Measurements from ENCODE around the gene SLC25A43.
A peak's percentile ranks its signal among the peaks of the same experiment; 100 is the strongest.
"Not testable (repeated sequence)": the region's sequence is repeated elsewhere in the genome, so short reads cannot be mapped to it uniquely, and the experiment has no call there.

SLC25A43 gene

DNA sequence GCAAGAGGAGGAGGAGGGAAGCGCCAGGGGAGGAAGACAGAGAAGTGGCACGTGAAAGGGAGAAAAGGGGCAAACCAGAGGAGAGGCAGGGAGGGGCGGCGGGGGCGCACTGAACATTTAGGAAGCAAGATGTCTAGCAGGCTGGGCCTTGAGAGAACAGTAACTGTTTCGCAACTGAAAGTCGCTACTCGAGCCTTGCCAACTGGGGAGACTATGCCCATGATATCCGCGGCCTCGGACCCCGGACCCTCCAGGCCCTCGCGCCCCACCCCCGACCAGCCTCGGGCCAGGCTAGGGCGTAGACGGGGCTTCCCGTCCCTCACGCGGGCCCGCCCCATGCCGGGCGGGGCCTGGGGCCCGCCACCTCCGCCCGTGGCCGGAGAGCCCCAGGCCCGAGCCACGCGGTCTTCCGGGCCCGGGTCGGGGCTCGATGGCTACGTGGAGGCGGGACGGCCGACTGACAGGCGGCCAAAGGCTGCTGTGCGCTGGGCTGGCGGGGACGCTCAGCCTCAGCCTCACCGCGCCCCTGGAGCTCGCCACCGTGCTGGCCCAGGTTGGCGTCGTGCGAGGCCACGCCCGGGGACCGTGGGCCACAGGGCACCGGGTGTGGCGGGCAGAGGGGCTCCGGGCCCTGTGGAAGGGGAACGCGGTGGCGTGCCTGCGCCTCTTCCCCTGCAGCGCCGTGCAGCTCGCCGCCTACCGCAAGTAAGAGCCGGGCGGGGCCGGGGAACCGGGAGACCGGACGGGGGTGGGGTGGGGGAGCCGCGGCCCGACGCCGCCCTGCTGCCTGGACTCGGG is at the start of gene SLC25A43:
SLC25A43 (plus strand) TSS at position 363 of the 798 bp plus-strand sequence; CDS start at position 431, 68 bp downstream.
- DNase-seq (ENCODE audit: low spot score) = peak; percentile 4

GRCh38 chrX:119359618-119360382 is 39.3 kb upstream of the SLC25A43 start:
- DNase-seq (ENCODE audit: low spot score) = no peak

DNA sequence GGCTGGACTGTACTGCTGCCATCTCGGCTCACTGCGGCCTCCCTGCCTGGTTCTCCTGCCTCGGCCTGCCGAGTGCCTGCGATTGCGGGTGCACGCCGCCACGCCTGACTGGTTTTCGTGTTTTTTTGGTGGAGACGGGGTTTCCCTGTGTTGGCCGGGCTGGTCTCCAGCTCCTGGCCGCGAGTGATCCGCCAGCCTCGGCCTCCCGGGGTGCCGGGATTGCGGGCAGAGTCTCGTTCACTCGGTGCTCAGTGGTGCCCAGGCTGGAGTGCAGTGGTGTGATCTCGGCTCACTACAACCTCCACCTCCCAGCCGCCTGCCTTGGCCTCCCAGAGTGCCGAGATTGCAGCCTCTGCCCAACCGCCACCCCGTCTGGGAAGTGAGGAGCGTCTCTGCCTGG is 37.7 kb upstream of the SLC25A43 start:
- DNase-seq (ENCODE audit: low spot score) = not testable (repeated sequence)

GRCh38 chrX:119362074-119362473 is 37.1 kb upstream of the SLC25A43 start:
- DNase-seq (ENCODE audit: low spot score) = not testable (repeated sequence)

GRCh38 chrX:119363391-119363790 is 35.7 kb upstream of the SLC25A43 start:
- DNase-seq (ENCODE audit: low spot score) = no peak

GRCh38 chrX:119371861-119372260 is 27.3 kb upstream of the SLC25A43 start:
- DNase-seq (ENCODE audit: low spot score) = not testable (repeated sequence)

GRCh38 chrX:119374736-119375135 is 24.4 kb upstream of the SLC25A43 start:
- no peak for DNase-seq (ENCODE audit: low spot score)

GRCh38 chrX:119375561-119375960 is 23.6 kb upstream of the SLC25A43 start:
- DNase-seq (ENCODE audit: low spot score) = no peak

- DNase-seq (ENCODE audit: low spot score) = no peak
Observed at GRCh38 chrX:119376312-119376711, 22.8 kb upstream of the SLC25A43 start.

GRCh38 chrX:119381349-119381944 is 17.7 kb upstream of the SLC25A43 start:
- DNase-seq (ENCODE audit: low spot score) = no peak

DNA sequence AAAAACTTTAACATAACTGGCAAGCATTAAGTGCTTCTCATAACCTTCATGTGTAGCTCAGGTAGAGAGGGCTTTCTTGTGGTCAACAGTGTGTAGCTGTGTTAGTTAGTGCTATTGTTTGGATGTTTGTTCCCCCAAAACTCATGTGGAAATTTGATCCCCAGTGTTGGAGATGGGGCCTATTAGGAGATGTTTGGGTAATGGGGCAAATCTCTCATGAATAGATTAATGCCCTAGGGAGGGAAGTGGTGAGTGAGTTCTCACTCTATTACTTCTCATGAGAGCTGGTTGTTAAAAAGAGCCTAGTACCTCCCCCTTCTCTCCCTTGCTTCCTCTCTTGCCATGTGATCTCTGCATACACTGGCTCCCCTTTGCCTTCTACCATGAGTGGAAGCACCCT is 16.5 kb upstream of the SLC25A43 start:
- no peak for DNase-seq (ENCODE audit: low spot score)

- DNase-seq (ENCODE audit: low spot score) = not testable (repeated sequence)
Observed at GRCh38 chrX:119386685-119387084, 12.5 kb upstream of the SLC25A43 start.

DNA sequence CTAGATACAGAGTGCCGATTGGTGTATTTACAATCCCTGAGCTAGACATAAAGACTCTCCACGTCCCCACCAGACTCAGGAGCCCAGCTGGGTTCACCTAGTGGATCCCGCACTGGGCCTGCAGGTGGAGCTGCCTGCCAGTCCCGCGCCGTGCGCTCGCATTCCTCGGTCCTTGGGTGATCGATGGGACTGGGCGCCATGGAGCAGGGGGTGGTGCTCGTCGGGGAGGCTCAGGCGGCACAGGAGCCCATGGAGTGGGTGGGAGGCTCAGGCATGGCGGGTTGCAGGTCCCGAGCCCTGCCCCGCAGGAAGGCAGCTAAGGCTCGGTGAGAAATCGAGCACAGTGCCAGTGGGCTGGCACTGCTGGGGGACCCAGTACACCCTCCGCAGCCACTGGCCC is 11.7 kb upstream of the SLC25A43 start:
- DNase-seq (ENCODE audit: low spot score) = not testable (repeated sequence)

- no peak for DNase-seq (ENCODE audit: low spot score)
Observed at GRCh38 chrX:119389214-119389613, 9.9 kb upstream of the SLC25A43 start.

DNA sequence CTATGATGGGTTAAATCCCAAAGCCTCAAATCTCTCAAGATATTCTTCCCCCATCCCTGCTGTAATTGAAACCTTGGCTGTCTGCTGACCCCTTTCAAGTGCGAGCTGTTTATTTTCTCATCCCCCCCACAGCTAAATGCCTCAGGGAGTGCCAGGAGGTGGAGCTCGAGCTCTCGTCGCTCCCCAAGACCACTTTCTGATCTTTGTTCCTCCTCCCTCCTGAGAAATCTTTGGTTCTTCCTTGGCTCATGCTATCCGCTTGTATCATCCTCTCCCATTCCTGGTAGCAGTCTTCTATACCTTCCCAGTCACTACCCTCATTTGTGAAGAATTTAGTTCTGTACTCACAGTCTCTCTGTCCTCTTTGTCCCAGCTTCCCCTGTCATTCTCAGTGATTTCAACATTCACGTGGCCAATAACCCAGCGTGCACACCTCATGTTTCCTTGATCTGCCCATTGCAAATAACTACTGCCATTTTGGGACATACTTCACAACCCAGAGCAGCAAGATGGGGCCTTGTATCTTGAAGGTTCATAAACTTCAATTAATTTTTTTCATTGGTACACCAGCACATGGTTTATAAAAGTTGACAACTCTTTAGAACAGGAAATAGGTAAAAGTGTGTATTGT is 9.2 kb upstream of the SLC25A43 start:
- DNase-seq (ENCODE audit: low spot score) = no peak

GRCh38 chrX:119391279-119391678 is 7.9 kb upstream of the SLC25A43 start:
- no peak for DNase-seq (ENCODE audit: low spot score)

- no peak for DNase-seq (ENCODE audit: low spot score)
Observed at GRCh38 chrX:119393144-119393543, 6.0 kb upstream of the SLC25A43 start.

GRCh38 chrX:119398587-119398973 is 556 bp upstream of the SLC25A43 start:
- DNase-seq (ENCODE audit: low spot score) = peak; percentile 0

GRCh38 chrX:119399772-119400101 is 601 bp downstream of the SLC25A43 start:
- no peak for DNase-seq (ENCODE audit: low spot score)

DNA sequence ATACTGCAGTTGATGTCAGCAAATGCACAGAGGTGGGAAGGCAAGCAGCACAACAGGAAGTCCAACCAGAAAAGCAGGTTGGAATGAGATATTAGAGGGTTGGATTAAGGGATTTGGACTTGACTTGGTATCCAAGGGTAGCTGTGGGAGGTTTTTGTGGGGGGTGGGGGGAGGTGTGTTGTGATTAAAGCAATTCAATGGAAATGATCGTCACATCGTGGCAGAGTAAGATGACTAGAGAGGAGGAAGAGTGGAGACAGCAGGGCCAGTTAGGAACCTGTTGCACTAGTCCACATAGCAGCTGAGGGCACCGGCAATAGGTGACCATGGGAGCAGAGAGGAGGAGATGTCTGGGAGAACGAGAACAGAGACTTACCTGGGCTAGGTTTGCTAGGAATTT is 2.4 kb downstream of the SLC25A43 start:
- no peak for DNase-seq (ENCODE audit: low spot score)

DNA sequence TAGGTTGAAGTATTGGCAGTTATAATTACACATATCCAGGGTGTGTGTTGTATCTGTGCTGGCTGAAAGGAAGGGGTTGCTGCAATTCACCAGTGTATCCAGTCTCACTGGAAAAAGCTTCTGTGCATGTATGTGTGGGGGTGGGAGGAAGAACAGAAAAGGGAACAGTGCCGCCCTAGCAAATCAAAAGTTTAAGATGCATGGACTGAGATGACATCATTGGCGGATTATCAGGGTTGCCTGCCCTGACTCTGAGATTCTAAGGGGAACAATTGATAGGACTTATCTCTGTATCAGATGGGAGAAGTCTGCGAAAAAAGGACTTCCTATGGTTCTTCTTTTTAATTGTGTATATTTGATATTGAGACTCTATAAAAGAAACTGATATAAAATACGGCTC is 3.5 kb downstream of the SLC25A43 start:
- DNase-seq (ENCODE audit: low spot score) = no peak

- DNase-seq (ENCODE audit: low spot score) = no peak
Observed at GRCh38 chrX:119406776-119407175, 7.6 kb downstream of the SLC25A43 start.

GRCh38 chrX:119407681-119408080 is 8.5 kb downstream of the SLC25A43 start:
- DNase-seq (ENCODE audit: low spot score) = no peak
